Measurements from ENCODE around the gene SLK. TPM values are rescaled to one million over a fixed set of nuclear protein-coding genes. Genes with fewer than 3 reads are reported as not detected.
A peak's percentile ranks its signal among the peaks of the same experiment; 100 is the strongest.

SLK gene
- total and polyA plus RNA-seq, 2 of the 13 experiments (the other 11 are each of a cell fraction or from before 2014, with no cell fraction given): 3.4 to 22.8 TPM

DNA sequence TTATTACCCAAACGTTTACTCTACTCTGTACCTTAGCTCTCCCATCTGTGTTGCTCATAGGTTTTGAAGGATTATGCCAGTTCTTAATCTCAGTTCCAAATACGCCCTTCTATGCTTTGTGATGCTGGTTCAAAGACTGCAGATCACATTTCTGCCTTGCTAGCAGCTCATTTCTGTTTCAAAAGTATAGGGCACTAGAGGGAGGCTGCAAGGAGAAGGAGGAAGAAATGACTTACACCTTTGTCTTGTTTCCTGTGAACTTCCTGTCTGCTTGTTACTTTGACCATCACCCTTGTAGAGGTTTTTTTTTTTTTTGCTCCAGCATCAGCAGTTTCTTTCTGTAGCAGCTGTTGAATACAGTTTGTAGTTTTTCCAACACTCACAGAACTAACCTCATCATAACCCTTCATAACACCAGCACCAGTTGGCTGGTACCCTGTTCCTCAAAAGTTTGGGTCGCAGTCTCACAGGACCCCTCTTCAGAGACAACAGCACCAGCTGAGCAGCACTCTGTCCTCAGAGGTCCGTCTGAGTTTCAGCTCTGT is 16.5 kb downstream of the SLK start:
- Histone ChIP-seq H3K4me2 (ENCODE audit: low read depth, low read length) (no peak overlapping the region), H3K79me2 (ENCODE audit: insufficient read depth, low read length) (peaks cover 43% of the 10 kb centered on the region), H3K4me3 (replicated peaks in 1 of 3; ENCODE audit: insufficient read depth in 1 of 3, low read depth in 2 of 3, low read length in 3 of 3) (no peak overlapping the region), H2AFZ (ENCODE audit: low read length) (no peak overlapping the region), H3K27ac (ENCODE audit: extremely low read length, insufficient read depth, low read length) (peak overlapping the region; percentile 4), H3K4me1 (ENCODE audit: insufficient read depth, low read length) (peaks cover 13% of the 10 kb centered on the region), H3K27me3 (ENCODE audit: control insufficient read depth in 1 of 2, insufficient read depth in 2 of 2, low read length in 2 of 2) (no peaks in the 10 kb centered on the region), H3K9me3 (ENCODE audit: low read length) (no peaks in the 10 kb centered on the region), H4K20me1 (ENCODE audit: insufficient read depth, low read length) (peaks cover 10% of the 10 kb centered on the region; the same call in 1 of the 2 replicates), H3K36me3 (replicated peaks in 1 of 2; ENCODE audit: control insufficient read depth in 1 of 2, insufficient read depth in 2 of 2, low read length in 2 of 2) (no peaks in the 10 kb centered on the region), H3K9ac (ENCODE audit: insufficient read depth, low read depth, low read length) (no peak overlapping the region)
- DNase-seq (ENCODE audit: low spot score): no peak
- POLR2A ChIA-PET: no interaction called here
- intact Hi-C loops (cut with micrococcal nuclease; ENCODE audit: unreplicated experiment): loop anchor here (5.0 kb wide), 1 partner anchor 96 kb away; no protein-coding TSS in a partner anchor
- TF ChIP-seq SATB2 (CRISPR knock-in tag; IDR thresholded peaks at IDR 0.05): no peak
- no peak for TF ChIP-seq ASH2L (IDR thresholded peaks at IDR 0.05; ENCODE audit: insufficient read length, low read depth, low read length)
- TF ChIP-seq STAT5B (CRISPR knock-in tag; IDR thresholded peaks at IDR 0.05): no peak
- TF ChIP-seq ZNF775 (CRISPR knock-in tag; IDR thresholded peaks at IDR 0.05; ENCODE audit: borderline replicate concordance): no peak
- no peak for TF ChIP-seq AGO1 (IDR thresholded peaks at IDR 0.05; ENCODE audit: low read depth, low read length, poor library complexity, severe bottlenecking)
- TF ChIP-seq TBL1XR1 (IDR thresholded peaks at IDR 0.05; ENCODE audit: borderline replicate concordance, low read length, partially characterized antibody): no peak
- no peak for TF ChIP-seq PTBP1 (IDR thresholded peaks at IDR 0.05; ENCODE audit: low read depth, low read length, poor library complexity, severe bottlenecking)
- in situ Hi-C loops (cut with HindIII; ENCODE audit: extremely low pct_ligation_motif_present, low pct_unique_long_range_greater_than_20kb): no loop called here
- peak; percentile 50; the same call in 1 of the 3 replicates for ATAC-seq
- no TSS peak for BruUV-seq (replicated peaks)
- WGBS (ENCODE audit: low lambda C conversion rate): 80% methylated on average over 4 of the region's 4 CpGs
- FAIRE-seq: peak; percentile 39
- CTCF ChIA-PET (ENCODE audit: low intra/inter-chr PET ratio, low total read pairs): no interaction called here

DNA sequence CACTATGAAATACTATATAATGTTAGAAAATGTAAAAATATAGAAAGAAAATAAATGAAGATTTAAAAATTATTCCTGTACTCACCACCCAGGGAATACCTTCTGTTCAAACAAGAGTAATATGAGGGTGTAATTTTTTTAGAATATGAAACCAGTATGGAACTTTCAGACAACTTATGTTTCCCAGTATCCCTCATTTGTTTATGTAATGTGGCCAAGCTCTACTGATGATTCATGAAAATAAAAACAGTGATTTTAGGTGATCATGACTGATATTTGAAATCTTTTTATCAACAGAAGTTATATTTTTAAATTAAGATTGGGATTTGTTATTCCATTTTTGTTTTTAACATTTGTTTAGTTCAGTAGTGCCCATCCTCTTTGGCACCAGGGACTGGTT is 18.8 kb downstream of the SLK start:
- in situ Hi-C loops (cut with HindIII; ENCODE audit: extremely low pct_ligation_motif_present, low pct_unique_long_range_greater_than_20kb) (no loop called here), intact Hi-C loops (cut with micrococcal nuclease; ENCODE audit: unreplicated experiment) (no loop called here)
- H3K9me3 ChIP-seq (ENCODE audit: low read length): no peaks in the 10 kb centered on the region
- DNase-seq (ENCODE audit: low spot score) (no peak), ATAC-seq (no peak), FAIRE-seq (no peak)
- ChIA-PET CTCF (ENCODE audit: low intra/inter-chr PET ratio, low total read pairs) (no interaction called here), POLR2A (no interaction called here)
- H3K4me1 ChIP-seq (ENCODE audit: insufficient read depth, low read length): peaks cover 13% of the 10 kb centered on the region
- H3K27ac ChIP-seq (ENCODE audit: extremely low read length, insufficient read depth, low read length): no peak overlapping the region
- BruUV-seq (replicated peaks): no TSS peak
- H3K4me2 ChIP-seq (ENCODE audit: low read depth, low read length): no peak overlapping the region
- no peaks in the 10 kb centered on the region for H3K27me3 ChIP-seq (ENCODE audit: control insufficient read depth in 1 of 2, insufficient read depth in 2 of 2, low read length in 2 of 2)
- no peak overlapping the region for H3K9ac ChIP-seq (ENCODE audit: insufficient read depth, low read depth, low read length)
- no peak overlapping the region for H3K4me3 ChIP-seq (replicated peaks in 1 of 3; ENCODE audit: insufficient read depth in 1 of 3, low read depth in 2 of 3, low read length in 3 of 3)
- H3K79me2 ChIP-seq (ENCODE audit: insufficient read depth, low read length): peaks cover 30% of the 10 kb centered on the region
- no peak overlapping the region for H2AFZ ChIP-seq (ENCODE audit: low read length)
- H3K36me3 ChIP-seq (replicated peaks in 1 of 2; ENCODE audit: control insufficient read depth in 1 of 2, insufficient read depth in 2 of 2, low read length in 2 of 2): 0 out of 5 replicates have a peak, but pooled peaks cover 0 to 3% of the 10 kb centered on the region in 2 experiments
- peaks cover 10% of the 10 kb centered on the region; the same call in 1 of the 2 replicates for H4K20me1 ChIP-seq (ENCODE audit: insufficient read depth, low read length)
- TF ChIP-seq MIER3 (CRISPR knock-in tag; IDR thresholded peaks at IDR 0.05; ENCODE audit: borderline replicate concordance) (no peak), SYNCRIP (IDR thresholded peaks at IDR 0.05; ENCODE audit: insufficient read depth, low read depth, low read length) (no peak), IKZF1 (IDR thresholded peaks at IDR 0.05) (no peak), ZNF10 (CRISPR knock-in tag; IDR thresholded peaks at IDR 0.05; ENCODE audit: borderline replicate concordance, low read depth) (no peak), TBX3 (IDR thresholded peaks at IDR 0.05; ENCODE audit: borderline replicate concordance) (no peak), TCF7 (IDR thresholded peaks at IDR 0.05; ENCODE audit: low read depth) (no peak), SRSF1 (optimal IDR thresholded peaks at IDR 0.05; ENCODE audit: low read depth, low read length) (no peak), ZNF629 (CRISPR knock-in tag; conservative IDR thresholded peaks at IDR 0.05) (no peak), ZNF354B (CRISPR knock-in tag; IDR thresholded peaks at IDR 0.05) (no peak), ZNF777 (CRISPR knock-in tag; IDR thresholded peaks at IDR 0.05) (no peak)
- TF ChIP-seq, protein P1, sequence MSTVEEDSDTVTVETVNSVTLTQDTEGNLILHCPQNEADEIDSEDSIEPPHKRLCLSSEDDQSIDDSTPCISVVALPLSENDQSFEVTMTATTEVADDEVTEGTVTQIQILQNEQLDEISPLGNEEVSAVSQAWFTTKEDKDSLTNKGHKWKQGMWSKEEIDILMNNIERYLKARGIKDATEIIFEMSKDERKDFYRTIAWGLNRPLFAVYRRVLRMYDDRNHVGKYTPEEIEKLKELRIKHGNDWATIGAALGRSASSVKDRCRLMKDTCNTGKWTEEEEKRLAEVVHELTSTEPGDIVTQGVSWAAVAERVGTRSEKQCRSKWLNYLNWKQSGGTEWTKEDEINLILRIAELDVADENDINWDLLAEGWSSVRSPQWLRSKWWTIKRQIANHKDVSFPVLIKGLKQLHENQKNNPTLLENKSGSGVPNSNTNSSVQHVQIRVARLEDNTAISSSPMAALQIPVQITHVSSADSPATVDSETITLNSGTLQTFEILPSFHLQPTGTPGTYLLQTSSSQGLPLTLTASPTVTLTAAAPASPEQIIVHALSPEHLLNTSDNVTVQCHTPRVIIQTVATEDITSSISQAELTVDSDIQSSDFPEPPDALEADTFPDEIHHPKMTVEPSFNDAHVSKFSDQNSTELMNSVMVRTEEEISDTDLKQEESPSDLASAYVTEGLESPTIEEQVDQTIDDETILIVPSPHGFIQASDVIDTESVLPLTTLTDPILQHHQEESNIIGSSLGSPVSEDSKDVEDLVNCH (CRISPR knock-in tag; IDR thresholded peaks at IDR 0.05): no peak

Measured in HepG2 (cell line).